ENCODE data around the gene MATN4.

Gene MATN4

DNA sequence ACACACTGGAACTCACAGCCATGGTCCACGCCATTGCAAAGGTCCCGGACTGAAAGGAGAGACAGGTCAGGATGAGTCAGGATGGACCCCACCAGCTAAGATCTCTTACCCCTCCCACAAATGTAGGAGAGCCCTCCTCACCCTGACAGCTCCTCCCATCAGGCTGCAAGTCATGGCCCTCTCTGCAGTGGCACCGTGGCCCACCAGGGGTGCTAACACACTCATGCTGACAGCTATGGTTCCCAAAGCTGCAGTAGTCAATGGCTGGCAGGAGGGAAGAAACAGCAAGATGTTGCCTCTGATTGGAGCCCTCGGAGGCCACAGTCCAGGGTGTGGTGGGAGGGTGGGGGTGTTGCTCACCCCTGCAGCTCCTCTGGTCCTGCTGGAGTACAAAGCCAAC, 7.1 kb downstream of the MATN4 start:
- Histone ChIP-seq H3K4me1 (ENCODE audit: control insufficient read depth, insufficient read depth, low read length) (no peaks in the 10 kb centered on the region), H3K27ac (ENCODE audit: low read length) (no peak overlapping the region), H3K36me3 (ENCODE audit: control insufficient read depth in 2 of 2, insufficient read depth in 2 of 2, low read length in 2 of 2) (no peaks in the 10 kb centered on the region), H3K4me3 (ENCODE audit: low read length in 2 of 2) (no peak overlapping the region), H3K27me3 (ENCODE audit: control insufficient read depth in 1 of 2, insufficient read depth in 2 of 2, low read length in 2 of 2) (peaks cover 18 to 32% of the 10 kb centered on the region in 2 donors), H3K9me3 (ENCODE audit: control insufficient read depth in 2 of 2, low read length in 2 of 2) (no peaks in the 10 kb centered on the region), H3K9ac (ENCODE audit: low read length in 2 of 2) (no peak overlapping the region)

GRCh38 chr20:45299786-45300185, 8.3 kb downstream of the MATN4 start:
- H3K27ac ChIP-seq (ENCODE audit: low read length): no peak overlapping the region
- no peaks in the 10 kb centered on the region for H3K4me1 ChIP-seq (ENCODE audit: control insufficient read depth, insufficient read depth, low read length)
- peaks cover 20 to 31% of the 10 kb centered on the region in 2 donors for H3K27me3 ChIP-seq (ENCODE audit: control insufficient read depth in 1 of 2, insufficient read depth in 2 of 2, low read length in 2 of 2)
- no peak overlapping the region for H3K4me3 ChIP-seq (ENCODE audit: low read length in 2 of 2)
- no peaks in the 10 kb centered on the region for H3K9me3 ChIP-seq (ENCODE audit: control insufficient read depth in 2 of 2, low read length in 2 of 2)
- H3K36me3 ChIP-seq (ENCODE audit: control insufficient read depth in 2 of 2, insufficient read depth in 2 of 2, low read length in 2 of 2): no peaks in the 10 kb centered on the region
- H3K9ac ChIP-seq (ENCODE audit: low read length in 2 of 2): no peak overlapping the region

GRCh38 chr20:45297786-45298497, 10.2 kb downstream of the MATN4 start:
- H3K4me3 ChIP-seq (ENCODE audit: low read length in 2 of 2): no peak overlapping the region
- H3K36me3 ChIP-seq (ENCODE audit: control insufficient read depth in 2 of 2, insufficient read depth in 2 of 2, low read length in 2 of 2): no peaks in the 10 kb centered on the region
- H3K9ac ChIP-seq (ENCODE audit: low read length in 2 of 2): no peak overlapping the region
- H3K27ac ChIP-seq (ENCODE audit: low read length): no peak overlapping the region
- H3K4me1 ChIP-seq (ENCODE audit: control insufficient read depth, insufficient read depth, low read length): peaks cover 10% of the 10 kb centered on the region
- H3K9me3 ChIP-seq (ENCODE audit: control insufficient read depth in 2 of 2, low read length in 2 of 2): no peaks in the 10 kb centered on the region
- peaks cover 11 to 27% of the 10 kb centered on the region in 2 donors for H3K27me3 ChIP-seq (ENCODE audit: control insufficient read depth in 1 of 2, insufficient read depth in 2 of 2, low read length in 2 of 2)

DNA sequence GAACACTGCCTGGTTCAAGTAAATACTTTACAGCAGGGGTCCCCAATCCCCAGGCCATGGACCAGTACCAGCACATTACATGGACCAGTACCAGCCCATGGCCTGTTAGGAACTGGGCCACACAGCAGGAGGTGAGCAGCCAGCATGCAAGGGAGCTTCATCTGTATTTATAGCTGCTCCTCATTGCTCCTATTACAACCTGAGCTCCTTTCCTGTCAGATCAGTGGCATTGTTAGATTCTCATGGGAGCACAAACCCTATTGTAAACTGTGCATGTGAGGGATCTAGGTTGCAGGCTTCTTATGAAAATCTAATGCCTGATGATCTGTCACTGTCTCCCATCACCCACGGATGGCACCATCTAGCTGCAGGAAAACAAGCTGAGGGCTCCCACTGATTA, 13.4 kb downstream of the MATN4 start:
- Histone ChIP-seq H3K9ac (ENCODE audit: low read length in 2 of 2) (no peak overlapping the region), H3K27ac (ENCODE audit: low read length) (no peak overlapping the region), H3K27me3 (ENCODE audit: control insufficient read depth in 1 of 2, insufficient read depth in 2 of 2, low read length in 2 of 2) (peaks cover 10 to 29% of the 10 kb centered on the region in 2 donors), H3K4me1 (ENCODE audit: control insufficient read depth, insufficient read depth, low read length) (peaks cover 13% of the 10 kb centered on the region), H3K4me3 (ENCODE audit: low read length in 2 of 2) (no peak overlapping the region), H3K9me3 (ENCODE audit: control insufficient read depth in 2 of 2, low read length in 2 of 2) (no peaks in the 10 kb centered on the region), H3K36me3 (ENCODE audit: control insufficient read depth in 2 of 2, insufficient read depth in 2 of 2, low read length in 2 of 2) (no peaks in the 10 kb centered on the region)

DNA sequence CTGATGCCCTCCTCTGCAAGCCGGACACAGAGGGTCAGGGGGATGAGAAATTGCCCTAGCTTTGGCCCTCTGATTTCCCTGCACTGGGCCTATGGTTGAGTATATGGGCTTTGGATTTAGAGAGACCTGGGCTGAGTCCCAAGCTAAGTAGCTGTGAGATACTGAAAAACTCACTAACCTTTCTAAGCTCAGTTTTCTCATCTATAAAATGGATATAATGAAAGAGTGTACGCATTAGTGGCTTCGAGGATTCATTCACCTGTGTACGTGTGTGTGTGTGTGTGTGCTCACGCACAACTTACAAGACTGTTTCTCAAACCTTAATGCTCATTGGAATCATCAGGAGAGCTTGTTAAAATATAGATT, 14.1 kb downstream of the MATN4 start:
- H3K4me1 ChIP-seq (ENCODE audit: control insufficient read depth, insufficient read depth, low read length): peaks cover 13% of the 10 kb centered on the region
- H3K36me3 ChIP-seq (ENCODE audit: control insufficient read depth in 2 of 2, insufficient read depth in 2 of 2, low read length in 2 of 2): no peaks in the 10 kb centered on the region
- H3K27me3 ChIP-seq (ENCODE audit: control insufficient read depth in 1 of 2, insufficient read depth in 2 of 2, low read length in 2 of 2): peaks cover 10 to 29% of the 10 kb centered on the region in 2 donors
- H3K4me3 ChIP-seq (ENCODE audit: low read length in 2 of 2): peak overlapping the region; percentile 59 to 72
- H3K9ac ChIP-seq (ENCODE audit: low read length in 2 of 2): no peak overlapping the region
- H3K9me3 ChIP-seq (ENCODE audit: control insufficient read depth in 2 of 2, low read length in 2 of 2): no peaks in the 10 kb centered on the region
- no peak overlapping the region for H3K27ac ChIP-seq (ENCODE audit: low read length)

GRCh38 chr20:45293041-45294002, 14.8 kb downstream of the MATN4 start:
- peaks cover 13% of the 10 kb centered on the region for H3K4me1 ChIP-seq (ENCODE audit: control insufficient read depth, insufficient read depth, low read length)
- H3K36me3 ChIP-seq (ENCODE audit: control insufficient read depth in 2 of 2, insufficient read depth in 2 of 2, low read length in 2 of 2): no peaks in the 10 kb centered on the region
- H3K27ac ChIP-seq (ENCODE audit: low read length): no peak overlapping the region
- H3K9ac ChIP-seq (ENCODE audit: low read length in 2 of 2): peak overlapping the region in 1 of 2 donors; percentile 52
- peaks cover 10 to 29% of the 10 kb centered on the region in 2 donors for H3K27me3 ChIP-seq (ENCODE audit: control insufficient read depth in 1 of 2, insufficient read depth in 2 of 2, low read length in 2 of 2)
- no peaks in the 10 kb centered on the region for H3K9me3 ChIP-seq (ENCODE audit: control insufficient read depth in 2 of 2, low read length in 2 of 2)
- H3K4me3 ChIP-seq (ENCODE audit: low read length in 2 of 2): peak overlapping the region; percentile 59 to 72

DNA sequence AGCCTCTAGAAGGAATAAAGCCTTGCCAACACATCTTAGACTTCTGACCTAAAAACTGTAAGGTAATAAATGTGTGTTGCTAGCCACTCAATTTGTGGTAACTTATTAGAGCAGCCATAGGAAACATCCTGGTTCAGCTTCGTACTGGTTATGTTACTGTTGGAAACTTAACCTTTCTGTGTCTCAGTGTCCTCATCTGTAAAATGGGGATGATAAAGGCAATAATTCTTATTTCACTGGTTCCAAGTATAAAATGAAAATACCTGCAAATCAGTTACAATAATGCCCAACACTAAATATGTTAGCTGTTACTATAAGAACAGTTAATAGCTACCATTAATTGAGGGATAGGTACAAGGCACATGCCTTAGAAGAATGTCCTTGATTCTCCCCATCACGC, 15.8 kb downstream of the MATN4 start:
- Histone ChIP-seq H3K27ac (ENCODE audit: low read length) (no peak overlapping the region), H3K9ac (ENCODE audit: low read length in 2 of 2) (no peak overlapping the region)

DNA sequence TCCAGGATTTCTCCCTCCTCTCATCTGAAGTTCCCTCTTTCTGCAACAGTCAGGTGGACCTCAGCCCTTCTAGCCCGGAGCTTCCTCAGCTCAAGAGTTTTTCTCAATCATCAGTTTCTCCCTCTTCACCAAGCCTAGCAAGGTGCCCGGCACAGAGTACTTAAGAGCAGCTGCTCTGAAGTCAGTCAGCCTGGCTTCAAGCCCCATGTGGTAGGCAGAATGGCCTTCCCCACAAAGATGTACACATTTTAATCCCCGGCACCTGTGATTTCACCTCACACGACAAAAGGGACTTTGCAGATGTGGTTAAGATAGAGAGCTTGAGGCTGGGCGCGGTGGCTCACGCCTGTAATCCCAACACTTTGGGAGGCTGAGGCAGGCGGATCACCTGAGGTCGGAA, 16.6 kb downstream of the MATN4 start:
- H3K4me1 ChIP-seq (ENCODE audit: control insufficient read depth, insufficient read depth, low read length): peaks cover 13% of the 10 kb centered on the region
- H3K36me3 ChIP-seq (ENCODE audit: control insufficient read depth in 2 of 2, insufficient read depth in 2 of 2, low read length in 2 of 2): no peaks in the 10 kb centered on the region
- H3K27me3 ChIP-seq (ENCODE audit: control insufficient read depth in 1 of 2, insufficient read depth in 2 of 2, low read length in 2 of 2): peaks cover 8 to 22% of the 10 kb centered on the region in 2 donors
- H3K9me3 ChIP-seq (ENCODE audit: control insufficient read depth in 2 of 2, low read length in 2 of 2): no peaks in the 10 kb centered on the region
- no peak overlapping the region for H3K27ac ChIP-seq (ENCODE audit: low read length)
- no peak overlapping the region for H3K9ac ChIP-seq (ENCODE audit: low read length in 2 of 2)
- no peak overlapping the region for H3K4me3 ChIP-seq (ENCODE audit: low read length in 2 of 2)

More for the DNA sequence above, 15.8 kb downstream of the MATN4 start:
- H3K27me3 ChIP-seq (ENCODE audit: control insufficient read depth in 1 of 2, insufficient read depth in 2 of 2, low read length in 2 of 2): peaks cover 8 to 23% of the 10 kb centered on the region in 2 donors
- H3K4me1 ChIP-seq (ENCODE audit: control insufficient read depth, insufficient read depth, low read length): peaks cover 13% of the 10 kb centered on the region
- no peaks in the 10 kb centered on the region for H3K36me3 ChIP-seq (ENCODE audit: control insufficient read depth in 2 of 2, insufficient read depth in 2 of 2, low read length in 2 of 2)
- no peak overlapping the region for H3K4me3 ChIP-seq (ENCODE audit: low read length in 2 of 2)
- H3K9me3 ChIP-seq (ENCODE audit: control insufficient read depth in 2 of 2, low read length in 2 of 2): no peaks in the 10 kb centered on the region

GRCh38 chr20:45290677-45291355, 17.3 kb downstream of the MATN4 start:
- Histone ChIP-seq H3K4me3 (ENCODE audit: low read length in 2 of 2) (no peak overlapping the region), H3K9me3 (ENCODE audit: control insufficient read depth in 2 of 2, low read length in 2 of 2) (no peaks in the 10 kb centered on the region), H3K9ac (ENCODE audit: low read length in 2 of 2) (no peak overlapping the region), H3K27ac (ENCODE audit: low read length) (no peak overlapping the region), H3K36me3 (ENCODE audit: control insufficient read depth in 2 of 2, insufficient read depth in 2 of 2, low read length in 2 of 2) (no peaks in the 10 kb centered on the region), H3K27me3 (ENCODE audit: control insufficient read depth in 1 of 2, insufficient read depth in 2 of 2, low read length in 2 of 2) (peaks cover 8 to 17% of the 10 kb centered on the region in 2 donors), H3K4me1 (ENCODE audit: control insufficient read depth, insufficient read depth, low read length) (peaks cover 13% of the 10 kb centered on the region)

GRCh38 chr20:45289942-45290676, 18.0 kb downstream of the MATN4 start:
- Histone ChIP-seq H3K4me1 (ENCODE audit: control insufficient read depth, insufficient read depth, low read length) (peaks cover 13% of the 10 kb centered on the region), H3K9me3 (ENCODE audit: control insufficient read depth in 2 of 2, low read length in 2 of 2) (no peaks in the 10 kb centered on the region), H3K36me3 (ENCODE audit: control insufficient read depth in 2 of 2, insufficient read depth in 2 of 2, low read length in 2 of 2) (no peaks in the 10 kb centered on the region), H3K27ac (ENCODE audit: low read length) (no peak overlapping the region), H3K9ac (ENCODE audit: low read length in 2 of 2) (no peak overlapping the region), H3K27me3 (ENCODE audit: control insufficient read depth in 1 of 2, insufficient read depth in 2 of 2, low read length in 2 of 2) (peaks cover 5 to 15% of the 10 kb centered on the region in 2 donors), H3K4me3 (ENCODE audit: low read length in 2 of 2) (no peak overlapping the region)
